PFSK-1 (cell line): ENCODE results near the gene SLC38A10.

Experiments used
- FOXP2 ChIP-seq: optimal IDR thresholded peaks from 2 replicates; pipeline ENCODE3; 2011; ENCODE audit warnings: borderline replicate concordance, control low read depth, inconsistent platforms; ENCODE audit not compliant: insufficient read depth; ENCODE audit errors: extremely low read length, extremely low read depth
- POLR2AphosphoS5 ChIP-seq: IDR thresholded peaks from 2 replicates; pipeline ENCODE4 v1.6.1; 2012; ENCODE audit warnings: low read depth, mild to moderate bottlenecking, control low read depth, low read length, moderate library complexity
- SIN3A ChIP-seq: IDR thresholded peaks from 2 replicates; pipeline ENCODE4 v1.6.1; 2012; ENCODE audit warnings: mild to moderate bottlenecking, low read length, moderate library complexity, borderline replicate concordance; ENCODE audit not compliant: insufficient read depth
- TAF1 ChIP-seq: IDR thresholded peaks from 2 replicates; pipeline ENCODE4 v1.6.1; 2012; ENCODE audit warnings: low read length, control low read depth, borderline replicate concordance; ENCODE audit not compliant: insufficient read depth
- TF ChIP-seq, protein P1 (sequence below), 2 experiments: IDR thresholded peaks; 2 replicates each; pipeline versions ENCODE4 v1.6.1 to v1.8.0; 2011 to 2012; ENCODE audit warnings: low read depth in 2 of 2, low read length in 2 of 2, control low read depth in 1 of 2, inconsistent platforms in 1 of 2, mild to moderate bottlenecking in 1 of 2, moderate library complexity in 1 of 2; ENCODE audit not compliant: insufficient read depth in 1 of 2

SLC38A10 gene

DNA sequence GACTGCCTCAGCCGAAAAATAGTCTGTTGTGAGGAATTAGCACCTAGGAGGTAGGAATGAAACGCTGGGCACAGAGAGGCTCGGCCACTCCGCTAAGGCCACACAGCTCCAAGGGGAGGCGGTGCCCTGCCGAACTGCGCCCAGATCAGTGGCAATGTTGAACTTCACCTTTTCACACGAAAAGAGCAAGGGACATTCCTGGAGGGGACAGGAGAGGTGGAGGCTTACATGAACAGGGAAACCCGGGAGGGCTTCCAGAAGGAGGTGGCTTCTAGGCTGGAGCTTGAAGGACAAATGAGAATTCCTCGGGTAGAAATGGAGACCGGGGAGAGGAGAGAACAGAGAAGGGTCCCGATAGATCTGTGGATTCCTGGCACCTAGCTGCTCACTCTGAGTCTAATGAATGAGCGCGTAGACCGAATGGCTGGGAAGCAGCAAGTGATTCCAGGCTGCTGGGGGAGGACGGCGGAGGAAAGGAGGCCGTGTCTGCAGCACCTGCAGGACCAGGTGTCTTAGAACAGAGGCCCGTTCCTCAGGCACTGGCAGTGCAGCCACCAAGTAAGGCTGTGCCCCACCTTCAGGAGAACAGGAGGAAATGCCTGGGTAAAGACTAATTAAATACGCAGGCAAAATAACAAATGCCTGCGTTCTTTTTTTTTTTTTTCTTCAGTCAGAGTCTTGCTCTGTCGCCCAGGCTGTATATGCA, 722 bp upstream of the SLC38A10 start:
- TF ChIP-seq, protein P1, sequence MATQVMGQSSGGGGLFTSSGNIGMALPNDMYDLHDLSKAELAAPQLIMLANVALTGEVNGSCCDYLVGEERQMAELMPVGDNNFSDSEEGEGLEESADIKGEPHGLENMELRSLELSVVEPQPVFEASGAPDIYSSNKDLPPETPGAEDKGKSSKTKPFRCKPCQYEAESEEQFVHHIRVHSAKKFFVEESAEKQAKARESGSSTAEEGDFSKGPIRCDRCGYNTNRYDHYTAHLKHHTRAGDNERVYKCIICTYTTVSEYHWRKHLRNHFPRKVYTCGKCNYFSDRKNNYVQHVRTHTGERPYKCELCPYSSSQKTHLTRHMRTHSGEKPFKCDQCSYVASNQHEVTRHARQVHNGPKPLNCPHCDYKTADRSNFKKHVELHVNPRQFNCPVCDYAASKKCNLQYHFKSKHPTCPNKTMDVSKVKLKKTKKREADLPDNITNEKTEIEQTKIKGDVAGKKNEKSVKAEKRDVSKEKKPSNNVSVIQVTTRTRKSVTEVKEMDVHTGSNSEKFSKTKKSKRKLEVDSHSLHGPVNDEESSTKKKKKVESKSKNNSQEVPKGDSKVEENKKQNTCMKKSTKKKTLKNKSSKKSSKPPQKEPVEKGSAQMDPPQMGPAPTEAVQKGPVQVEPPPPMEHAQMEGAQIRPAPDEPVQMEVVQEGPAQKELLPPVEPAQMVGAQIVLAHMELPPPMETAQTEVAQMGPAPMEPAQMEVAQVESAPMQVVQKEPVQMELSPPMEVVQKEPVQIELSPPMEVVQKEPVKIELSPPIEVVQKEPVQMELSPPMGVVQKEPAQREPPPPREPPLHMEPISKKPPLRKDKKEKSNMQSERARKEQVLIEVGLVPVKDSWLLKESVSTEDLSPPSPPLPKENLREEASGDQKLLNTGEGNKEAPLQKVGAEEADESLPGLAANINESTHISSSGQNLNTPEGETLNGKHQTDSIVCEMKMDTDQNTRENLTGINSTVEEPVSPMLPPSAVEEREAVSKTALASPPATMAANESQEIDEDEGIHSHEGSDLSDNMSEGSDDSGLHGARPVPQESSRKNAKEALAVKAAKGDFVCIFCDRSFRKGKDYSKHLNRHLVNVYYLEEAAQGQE (IDR thresholded peaks at IDR 0.05; ENCODE audit: insufficient read depth in 1 of 2, low read depth in 2 of 2, low read length in 2 of 2), result no peak
- TF ChIP-seq TAF1, result no peak
- no peak for TF ChIP-seq POLR2AphosphoS5
- TF ChIP-seq SIN3A, result no peak
- no peak for TF ChIP-seq FOXP2

DNA sequence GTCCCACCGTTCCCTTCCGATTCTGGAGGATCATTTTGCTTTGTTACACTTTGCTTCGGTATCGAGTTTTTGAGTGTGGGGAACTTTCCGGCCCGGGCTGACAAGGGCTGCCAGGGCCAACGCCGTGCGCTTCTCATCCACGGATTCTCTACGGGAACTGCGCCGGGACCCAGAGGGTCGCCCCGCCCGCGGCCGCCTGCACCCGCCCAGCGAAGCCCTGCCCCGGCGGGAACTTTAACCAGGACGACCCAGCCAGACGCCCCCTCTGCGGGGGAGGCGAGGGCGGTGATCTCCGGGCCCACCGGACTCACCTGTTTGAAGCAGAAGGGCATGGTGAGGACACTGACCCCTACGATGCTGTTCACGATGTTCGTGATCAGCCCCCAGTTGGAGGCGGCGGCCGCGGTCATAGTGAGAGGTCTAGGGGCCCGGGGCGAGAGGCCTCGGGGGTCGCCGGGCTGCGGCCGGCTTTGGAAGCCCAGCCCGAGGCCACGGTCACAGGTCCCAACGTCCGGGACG, 536 bp downstream of the SLC38A10 start:
- no peak for TF ChIP-seq TAF1
- TF ChIP-seq SIN3A, result no peak
- TF ChIP-seq FOXP2, result no peak

- TF ChIP-seq SIN3A (no peak), FOXP2 (no peak), TAF1 (no peak), POLR2AphosphoS5 (no peak)
- TF ChIP-seq, protein P1 (IDR thresholded peaks at IDR 0.05; ENCODE audit: insufficient read depth in 1 of 2, low read depth in 2 of 2, low read length in 2 of 2), result no peak
Observed at GRCh38 chr17:81292450-81292849, 2.7 kb downstream of the SLC38A10 start.

DNA sequence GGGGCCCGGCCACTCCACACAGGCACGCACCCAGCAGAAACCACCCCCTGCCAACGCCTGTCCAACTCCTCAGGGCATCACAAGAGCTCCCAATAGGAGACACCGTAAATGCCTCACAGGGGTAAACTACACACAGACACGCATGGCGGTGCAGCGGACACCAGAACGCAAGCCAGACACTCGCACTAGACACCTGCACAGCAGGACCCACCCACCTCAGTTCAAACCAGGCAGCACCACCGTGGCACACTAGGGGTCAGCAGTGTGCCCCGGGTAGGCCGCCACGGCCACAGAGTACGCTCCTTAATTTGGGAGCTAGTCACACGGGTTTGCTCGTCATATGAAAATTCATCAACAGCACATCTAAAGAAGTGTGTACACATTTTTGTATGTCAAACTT, 3.4 kb downstream of the SLC38A10 start:
- TF ChIP-seq POLR2AphosphoS5 (no peak), TAF1 (no peak), SIN3A (no peak), FOXP2 (no peak)
- TF ChIP-seq, protein P1 (IDR thresholded peaks at IDR 0.05; ENCODE audit: insufficient read depth in 1 of 2, low read depth in 2 of 2, low read length in 2 of 2), result no peak

- TF ChIP-seq FOXP2 (no peak), TAF1 (no peak), SIN3A (no peak), POLR2AphosphoS5 (no peak)
- TF ChIP-seq, protein P1 (IDR thresholded peaks at IDR 0.05; ENCODE audit: insufficient read depth in 1 of 2, low read depth in 2 of 2, low read length in 2 of 2), result no peak
Observed at GRCh38 chr17:81290230-81290629, 4.9 kb downstream of the SLC38A10 start.
